Measurements from ENCODE around the gene WDR88.
"Not testable (repeated sequence)": the region's sequence is repeated elsewhere in the genome, so short reads cannot be mapped to it uniquely, and the experiment has no call there.

The WDR88 gene

DNA sequence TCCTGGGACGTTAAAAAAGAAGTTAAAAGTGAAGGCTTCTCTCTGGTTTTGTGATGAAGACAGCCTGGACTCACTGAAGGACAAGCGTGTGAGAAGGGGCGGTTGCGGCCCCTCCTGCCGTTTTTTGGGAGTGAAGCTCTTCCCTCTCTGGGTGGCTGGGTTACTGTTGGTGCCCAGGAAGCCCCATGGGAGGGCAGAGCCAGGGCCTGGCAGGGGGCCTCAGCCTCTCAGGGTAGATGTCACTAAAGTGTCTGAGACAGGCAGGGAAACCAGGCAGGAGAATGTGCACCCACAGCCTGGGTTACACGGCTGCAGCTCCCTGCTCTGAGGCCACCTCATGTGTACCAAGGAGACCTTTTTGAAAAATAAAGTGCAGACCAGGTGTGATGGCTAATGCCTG, 1.5 kb upstream of the WDR88 start:
- DNase-seq: no peak

DNA sequence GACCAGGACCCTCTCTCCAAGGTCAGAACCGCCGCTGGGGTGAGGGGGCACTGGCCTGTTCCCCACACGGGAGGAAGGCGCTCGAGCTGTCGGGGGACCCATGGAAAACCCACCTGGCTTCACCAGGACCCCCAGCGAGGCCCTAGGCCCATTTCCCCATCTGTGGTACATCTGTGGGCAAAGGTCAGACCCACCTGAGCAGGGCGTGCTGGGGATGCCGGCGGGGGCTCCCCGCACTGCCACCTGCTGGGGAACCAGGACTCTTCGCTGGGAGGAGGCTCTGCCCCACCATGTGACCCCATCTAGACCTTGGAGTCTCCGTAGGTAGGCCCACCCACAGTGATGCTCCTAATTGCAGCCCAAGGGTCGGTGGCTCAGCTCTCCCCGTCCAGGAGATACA, 511 bp downstream of the WDR88 start:
- no peak for DNase-seq

DNA sequence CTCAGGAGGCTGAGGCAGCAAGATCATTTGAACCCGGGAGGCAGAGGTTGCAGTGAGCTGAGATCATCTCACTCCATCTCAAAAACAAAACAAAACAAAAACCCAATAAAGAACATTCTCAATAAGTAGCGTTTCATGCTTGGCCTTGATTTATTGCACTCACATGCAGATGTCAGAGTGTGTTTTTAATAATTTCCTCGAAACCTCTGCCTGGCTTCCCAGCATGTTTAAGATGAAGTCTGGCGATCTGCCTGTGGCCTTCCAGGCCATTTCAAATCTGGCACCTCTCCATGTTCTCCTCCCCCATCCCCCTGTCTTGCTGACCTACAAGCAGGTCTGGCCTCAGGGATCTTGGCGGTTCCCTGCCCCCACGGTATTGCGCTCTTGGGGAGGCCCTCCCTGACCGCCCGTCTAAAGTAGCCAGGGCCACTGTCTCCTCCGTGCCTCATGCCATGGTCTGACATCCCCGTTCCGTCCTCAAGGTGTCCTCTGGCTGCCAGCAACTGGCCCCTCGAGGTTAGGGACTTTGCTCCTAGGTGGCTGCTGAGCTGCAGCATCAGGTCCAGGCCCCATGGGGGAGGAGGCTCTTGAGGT, 1.6 kb downstream of the WDR88 start:
- no peak for DNase-seq

DNA sequence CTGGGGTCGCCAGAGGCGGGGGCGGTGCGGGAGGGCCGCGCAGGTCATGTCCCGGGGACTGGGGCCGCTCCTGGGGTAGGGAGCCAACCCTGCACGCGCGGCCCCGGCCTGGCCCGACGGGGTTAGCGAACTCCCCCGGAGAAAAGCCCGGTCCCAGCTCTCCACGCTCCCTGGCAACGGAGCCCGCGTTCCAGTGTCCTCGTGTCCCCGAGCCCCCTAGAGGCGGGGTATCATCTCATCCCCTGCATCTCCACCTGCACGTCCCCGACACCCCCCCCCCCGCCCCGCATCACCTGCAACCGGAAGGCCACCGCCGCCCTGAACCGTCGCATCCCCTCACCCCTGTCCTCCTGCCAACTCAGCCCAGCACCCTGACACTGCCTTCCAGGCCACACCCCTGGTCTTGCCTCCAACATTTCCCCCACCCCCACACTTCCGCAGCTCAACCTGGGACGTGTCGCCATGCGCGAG, 2.7 kb downstream of the WDR88 start:
- DNase-seq: peak in 1 of 2 experiments; percentile 72

DNA sequence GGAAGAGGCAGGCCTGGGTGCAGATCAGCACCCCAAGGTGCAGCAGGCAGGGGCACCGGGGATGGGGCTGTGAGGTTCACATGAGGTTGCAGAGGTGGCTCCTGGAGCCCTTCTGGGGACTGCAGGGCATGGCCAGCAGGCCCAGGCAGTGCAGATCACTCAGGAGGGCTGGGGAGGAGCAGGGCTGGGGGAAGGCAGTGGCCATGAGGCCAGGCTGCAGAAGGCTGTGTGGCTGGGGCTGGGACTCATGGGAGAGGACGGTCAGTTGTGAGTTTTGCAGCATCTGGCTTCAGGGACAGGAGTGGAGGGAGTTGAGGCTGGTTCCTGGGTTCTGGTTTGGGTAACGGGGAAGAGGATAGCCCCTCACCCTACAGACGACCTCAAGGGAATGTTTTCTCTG, 7.3 kb downstream of the WDR88 start:
- DNase-seq: no peak

DNA sequence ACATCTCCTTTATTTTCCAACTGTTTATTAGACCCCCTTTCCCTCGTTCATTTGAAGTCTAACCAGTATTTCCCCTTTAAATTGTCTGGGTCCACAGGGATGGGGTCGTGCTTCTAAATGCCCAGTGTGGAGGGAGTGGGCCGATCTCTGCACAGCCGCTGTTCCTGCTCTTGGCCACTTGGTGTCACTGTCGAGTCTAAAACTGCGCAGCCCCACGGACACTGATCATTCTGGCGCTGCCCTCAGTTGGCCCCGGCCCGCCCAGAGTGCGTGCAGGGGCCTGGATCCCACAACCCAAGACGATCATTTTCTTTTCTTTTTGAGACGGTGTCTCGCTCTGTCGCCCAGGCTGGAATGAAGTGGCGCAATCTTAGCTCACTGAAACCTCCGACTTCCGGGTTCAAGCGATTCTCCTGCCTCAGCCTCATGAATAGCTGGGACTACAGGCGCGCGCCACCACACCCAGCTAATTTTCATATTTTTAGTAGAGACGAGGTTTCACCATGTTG, 12.0 kb downstream of the WDR88 start:
- DNase-seq: peak; percentile 39 to 87

DNA sequence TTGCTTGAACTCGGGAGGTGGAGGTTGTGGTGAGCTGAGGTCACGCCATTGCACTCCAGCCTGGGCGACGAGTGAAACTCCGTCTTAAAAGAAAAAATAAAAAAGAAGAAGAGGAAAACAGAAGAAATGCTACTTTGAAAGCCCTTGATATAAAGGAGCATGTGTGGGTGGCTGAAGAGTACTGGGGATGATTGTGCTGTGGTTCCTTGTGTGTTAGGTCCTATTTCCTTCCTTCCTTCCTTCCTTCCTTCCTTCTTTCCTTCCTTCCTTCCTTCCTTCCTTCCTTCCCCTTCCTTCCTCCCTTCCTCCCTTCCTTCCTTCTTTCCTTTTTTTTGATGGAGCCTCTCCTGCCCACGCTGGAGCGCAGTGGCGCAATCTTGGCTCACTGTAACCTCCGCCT, 14.3 kb downstream of the WDR88 start:
- no peak for DNase-seq

DNA sequence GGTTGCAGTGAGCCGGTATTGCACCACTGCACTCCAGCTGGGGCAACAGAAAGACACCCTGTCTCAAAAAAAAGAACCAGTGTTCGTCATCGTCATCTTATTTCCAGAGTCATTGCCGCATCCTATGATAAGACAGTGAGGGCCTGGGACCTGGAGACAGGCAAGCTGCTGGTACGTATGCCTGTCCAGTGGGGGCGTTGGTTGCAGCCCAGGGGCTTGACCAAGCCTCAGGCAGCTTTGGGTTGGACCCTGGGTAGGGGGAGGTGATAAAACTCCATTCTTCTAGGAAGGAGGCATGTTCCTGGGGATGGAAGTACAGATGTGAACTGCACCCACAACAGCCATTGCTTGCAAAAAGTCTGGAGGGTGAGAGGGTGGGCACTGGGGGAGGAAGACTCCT, 15.6 kb downstream of the WDR88 start:
- no peak for DNase-seq

DNA sequence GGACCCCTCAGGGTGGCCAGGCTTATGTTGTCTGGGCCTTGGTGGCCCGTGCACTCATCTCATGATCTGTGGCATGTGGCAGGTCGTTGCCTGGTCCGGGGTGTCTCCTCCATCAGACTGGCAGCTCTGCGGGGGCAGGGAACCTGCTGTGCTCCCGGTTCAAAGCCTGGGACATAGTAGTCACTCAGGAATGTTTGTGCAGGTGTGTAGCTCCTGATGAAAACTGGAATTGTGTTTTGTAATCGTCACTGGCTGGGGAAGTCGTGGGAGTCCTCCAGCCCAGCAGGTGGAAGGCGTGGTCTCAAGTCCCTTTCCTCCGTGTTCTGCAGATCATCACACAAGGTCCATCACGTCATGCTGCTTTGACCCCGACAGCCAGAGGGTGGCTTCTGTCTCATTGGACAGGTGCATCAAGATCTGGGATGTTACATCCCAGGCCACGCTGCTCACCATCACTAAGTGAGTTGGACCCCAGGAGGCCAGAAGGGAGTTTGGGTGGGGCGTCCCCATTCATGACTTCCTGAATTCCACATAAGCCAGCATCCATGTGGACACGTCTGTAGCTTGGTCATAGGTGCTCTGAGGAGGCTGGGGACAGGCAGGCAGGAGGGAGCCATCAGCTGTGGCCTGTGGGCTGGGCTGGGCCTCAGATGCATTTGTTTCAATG, 19.1 kb downstream of the WDR88 start:
- DNase-seq: no peak

DNA sequence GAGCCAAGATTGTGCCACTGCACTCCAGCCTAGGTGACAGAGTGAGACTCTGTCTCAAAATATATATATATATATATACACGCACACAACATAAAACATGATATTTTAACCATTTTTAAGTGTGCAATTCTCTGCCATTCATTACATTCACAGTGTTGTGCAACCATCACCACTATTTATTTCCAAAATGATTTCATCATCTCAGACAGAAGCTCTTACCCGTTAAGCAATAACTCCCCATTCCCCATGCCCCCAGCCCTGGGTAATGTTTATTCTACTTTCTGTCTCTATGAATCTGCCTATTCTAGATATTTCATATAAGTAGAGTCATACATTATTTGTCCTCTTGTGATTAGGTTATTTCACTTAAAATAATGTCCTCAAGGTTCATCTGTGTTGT, 20.3 kb downstream of the WDR88 start:
- no peak for DNase-seq

DNA sequence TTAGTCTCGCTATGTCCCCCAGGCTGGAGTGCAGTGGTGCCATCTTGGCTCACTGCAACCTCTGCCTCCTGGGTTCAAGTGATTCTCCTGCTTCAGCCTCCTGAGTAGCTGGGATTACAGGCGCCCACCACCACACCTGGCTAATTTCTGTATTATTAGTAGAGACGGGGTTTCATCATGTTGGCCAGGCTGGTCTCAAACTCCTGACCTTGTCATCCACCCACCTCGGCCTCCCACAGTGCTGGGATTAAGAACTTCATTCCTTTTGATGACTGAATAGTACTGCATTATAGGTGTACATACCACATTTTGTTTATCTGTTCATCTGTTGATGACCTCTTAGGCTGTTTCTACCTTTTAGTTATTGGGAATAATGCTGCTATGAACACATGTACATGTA, 20.7 kb downstream of the WDR88 start:
- DNase-seq: not testable (repeated sequence)

DNA sequence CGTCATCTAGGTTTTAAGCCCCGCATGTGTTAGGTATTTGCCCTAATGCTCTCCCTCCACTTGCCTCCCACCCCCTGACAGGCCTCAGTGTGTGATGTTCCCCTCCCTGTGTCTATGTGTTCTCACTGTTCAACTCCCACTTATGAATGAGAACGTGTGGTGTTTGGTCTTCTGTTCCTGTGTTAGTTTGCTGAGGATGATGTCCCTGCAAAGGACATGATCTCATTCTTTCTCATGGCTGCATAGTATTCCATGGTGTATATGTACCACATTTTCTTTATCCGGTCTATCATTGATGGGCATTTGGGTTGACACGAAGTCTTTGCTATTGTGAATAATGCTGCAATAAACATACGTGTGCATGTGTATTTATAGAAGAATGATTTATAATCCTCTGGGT, 22.4 kb downstream of the WDR88 start:
- DNase-seq: not testable (repeated sequence)

DNA sequence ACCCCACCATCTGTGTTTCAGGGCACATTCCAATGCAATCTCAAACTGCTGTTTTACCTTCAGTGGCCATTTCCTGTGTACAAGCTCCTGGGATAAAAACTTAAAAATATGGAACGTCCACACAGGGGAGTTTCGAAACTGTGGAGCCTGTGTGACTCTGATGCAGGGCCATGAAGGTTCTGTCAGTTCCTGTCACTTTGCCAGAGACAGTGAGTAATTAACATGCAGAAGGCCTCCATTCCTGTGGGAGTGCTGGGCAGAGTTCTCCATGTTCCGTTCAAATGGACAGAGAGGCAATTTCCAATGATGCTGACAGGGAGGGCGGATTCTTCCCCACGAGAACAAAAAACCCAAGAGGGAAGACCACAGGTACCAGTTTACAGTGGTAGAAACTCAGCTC, 24.4 kb downstream of the WDR88 start:
- DNase-seq: no peak

DNA sequence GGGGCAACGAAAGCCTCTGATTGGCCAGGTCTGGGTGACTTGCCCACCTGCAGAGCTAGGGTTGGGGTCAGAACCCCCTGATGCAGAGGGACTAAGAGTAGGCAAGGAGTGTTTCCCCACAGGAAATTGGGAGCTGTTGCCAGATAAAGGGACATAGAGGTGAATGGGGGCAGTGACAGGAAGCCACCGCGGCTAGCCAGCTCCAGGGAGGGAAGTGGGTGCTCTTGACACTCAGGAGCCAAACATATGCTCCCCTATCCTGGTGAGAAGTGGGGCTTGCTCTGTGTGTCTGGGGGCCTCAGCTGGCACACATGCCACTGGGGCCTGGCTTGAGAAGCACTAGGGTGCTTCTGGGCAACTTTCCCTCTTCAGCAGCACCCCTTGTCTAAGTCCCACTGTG, 26.0 kb downstream of the WDR88 start:
- DNase-seq: no peak

DNA sequence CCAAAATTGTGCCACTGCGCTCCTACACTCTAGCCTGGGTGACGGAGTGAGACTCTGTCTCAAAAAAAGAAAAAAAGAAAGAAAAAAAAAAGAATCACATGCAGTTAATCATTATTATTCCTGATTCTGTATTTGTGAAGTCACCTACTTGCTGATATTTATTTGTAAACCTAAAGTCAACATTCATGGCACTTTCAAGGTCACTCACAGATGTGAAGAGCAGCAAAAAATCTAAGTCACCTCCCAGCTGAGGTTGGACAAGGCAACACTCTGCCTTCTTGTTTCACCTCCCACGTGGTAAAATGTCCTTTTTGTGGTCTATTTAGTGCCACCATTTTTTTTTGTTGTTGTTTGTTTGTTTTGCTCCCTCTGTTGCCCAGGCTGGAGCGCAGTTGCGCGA, 26.5 kb downstream of the WDR88 start:
- DNase-seq: no peak

DNA sequence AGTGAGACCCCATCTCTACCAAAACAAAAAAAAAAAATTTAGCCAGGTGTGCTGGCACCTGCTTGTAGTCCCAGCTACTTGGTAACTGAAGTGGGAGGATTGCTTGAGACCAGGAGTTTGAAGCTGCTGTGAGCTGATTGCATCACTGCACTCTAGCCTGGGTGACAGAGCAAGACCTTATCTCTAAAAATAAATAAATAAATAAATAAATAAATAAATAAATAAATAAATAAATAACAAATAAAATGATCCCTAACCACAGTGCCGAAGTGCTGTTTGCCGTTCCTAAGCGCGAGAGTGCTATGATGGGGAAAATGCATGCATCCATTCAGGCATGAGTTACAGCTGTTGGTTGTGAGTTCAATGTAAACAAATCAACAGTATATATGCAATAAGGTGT, 27.2 kb downstream of the WDR88 start:
- DNase-seq: no peak

DNA sequence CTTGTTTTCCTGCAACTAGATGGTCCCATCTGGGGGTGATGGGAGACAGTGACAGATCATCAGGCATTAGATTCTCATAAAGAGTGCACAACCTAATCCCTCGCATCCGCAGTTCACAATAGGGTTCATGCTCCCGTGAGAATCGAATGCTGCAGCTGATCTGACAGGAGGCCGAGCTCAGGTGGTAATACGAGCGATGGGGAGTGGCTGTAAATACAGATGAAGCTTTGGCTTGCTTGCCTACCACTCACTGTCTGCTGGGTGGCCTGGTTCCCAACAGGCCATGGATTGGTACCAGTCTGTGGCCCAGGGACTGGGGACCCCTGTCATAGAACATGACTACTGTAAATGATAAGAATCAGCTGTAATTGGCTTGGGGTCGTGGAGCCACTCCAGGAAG, 28.0 kb downstream of the WDR88 start:
- no peak for DNase-seq

DNA sequence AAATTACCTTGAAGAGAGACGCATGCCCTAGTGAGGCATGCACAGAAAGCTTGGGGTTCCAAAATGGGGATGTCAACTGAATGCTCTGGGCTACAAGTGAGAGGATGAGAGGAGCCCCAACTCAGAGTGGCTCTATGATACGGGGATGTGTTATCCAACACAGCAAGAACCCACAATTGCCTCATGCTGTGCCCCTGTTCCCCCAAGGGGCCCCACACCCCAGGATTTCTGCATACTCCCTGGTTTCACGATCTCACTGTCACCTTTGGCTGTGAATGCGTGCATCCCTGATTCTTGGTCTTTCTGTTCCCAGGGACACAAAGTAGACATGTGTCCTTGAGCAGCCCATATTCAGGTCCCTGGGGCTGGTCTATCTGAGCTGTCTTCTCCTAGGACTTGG, 29.3 kb downstream of the WDR88 start:
- no peak for DNase-seq

DNA sequence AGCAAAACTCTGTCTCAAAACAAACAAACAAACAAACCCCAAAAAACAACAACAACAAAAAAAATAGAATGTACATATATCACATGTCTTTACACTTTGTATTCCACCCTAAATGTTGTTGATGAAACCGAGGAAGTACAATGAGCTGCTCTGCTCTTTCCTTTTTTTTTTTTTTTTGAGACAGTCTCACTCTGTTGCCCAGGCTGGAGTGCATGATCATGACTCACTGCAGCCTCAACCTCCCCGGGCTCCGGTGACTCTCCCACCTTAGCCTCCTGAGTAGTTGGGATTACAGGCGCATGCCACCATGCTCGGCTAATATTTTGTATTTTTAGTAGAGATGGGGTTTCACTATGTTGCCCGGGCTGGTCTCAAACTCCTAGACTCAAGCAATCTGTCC, 31.6 kb downstream of the WDR88 start:
- DNase-seq: no peak

DNA sequence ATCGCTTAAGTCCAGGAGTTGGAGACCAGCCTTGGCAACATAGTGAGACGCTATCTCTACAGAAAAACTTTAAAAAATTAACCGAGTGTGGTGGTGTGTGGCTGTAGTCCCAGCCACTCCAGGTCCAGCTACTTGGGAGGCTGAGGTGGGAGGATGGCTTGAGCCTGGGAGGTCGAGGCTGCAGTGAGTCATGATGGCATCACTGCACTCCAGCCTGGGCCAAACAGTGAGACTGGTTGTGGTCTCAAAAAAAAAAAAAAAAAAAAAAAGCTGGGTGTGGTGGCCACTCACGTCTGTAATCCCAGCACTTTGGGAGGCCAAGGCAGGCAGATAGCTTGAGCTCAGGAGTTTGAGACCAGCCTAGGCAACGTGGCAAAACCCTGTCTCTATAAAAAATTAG, 34.1 kb downstream of the WDR88 start:
- DNase-seq: not testable (repeated sequence)

DNA sequence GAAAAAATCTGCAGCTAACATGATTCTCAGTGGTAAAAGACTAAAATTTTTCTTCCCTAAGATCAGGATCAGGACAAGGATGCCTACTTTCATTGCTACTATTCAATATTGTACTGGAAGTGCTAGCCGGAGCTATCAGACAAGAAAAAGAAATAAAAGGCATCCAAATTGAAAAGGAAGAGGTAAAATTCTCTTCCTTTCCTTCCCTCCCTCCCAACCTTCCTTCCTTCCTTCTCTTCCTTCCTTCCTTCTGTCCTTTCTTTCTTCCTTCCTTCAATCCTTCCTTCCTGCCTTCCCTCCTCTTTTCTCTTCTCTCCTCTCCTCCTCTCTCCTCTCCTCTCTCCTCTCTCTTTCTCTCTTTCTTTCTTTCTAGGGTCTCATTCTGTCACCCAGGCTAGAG, 35.5 kb downstream of the WDR88 start:
- no peak for DNase-seq

DNA sequence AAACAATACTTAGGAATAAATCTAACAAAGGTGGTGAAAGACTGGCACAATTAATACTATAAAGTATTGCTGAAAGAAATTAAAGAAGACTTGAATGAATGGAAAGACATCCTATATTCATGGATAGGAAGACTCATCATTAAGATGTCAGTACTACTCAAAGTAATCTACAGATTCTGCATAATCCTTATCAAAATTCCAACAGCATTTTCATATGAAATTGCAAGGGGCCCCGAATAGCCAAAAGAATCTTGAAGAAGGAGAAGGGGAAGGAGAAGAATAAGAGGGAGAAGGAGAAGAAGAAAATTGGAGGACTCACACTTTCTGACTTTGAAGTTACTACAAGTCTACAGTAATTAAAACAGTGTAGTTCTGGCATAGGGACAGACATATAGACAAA, 36.6 kb downstream of the WDR88 start:
- DNase-seq: no peak

DNA sequence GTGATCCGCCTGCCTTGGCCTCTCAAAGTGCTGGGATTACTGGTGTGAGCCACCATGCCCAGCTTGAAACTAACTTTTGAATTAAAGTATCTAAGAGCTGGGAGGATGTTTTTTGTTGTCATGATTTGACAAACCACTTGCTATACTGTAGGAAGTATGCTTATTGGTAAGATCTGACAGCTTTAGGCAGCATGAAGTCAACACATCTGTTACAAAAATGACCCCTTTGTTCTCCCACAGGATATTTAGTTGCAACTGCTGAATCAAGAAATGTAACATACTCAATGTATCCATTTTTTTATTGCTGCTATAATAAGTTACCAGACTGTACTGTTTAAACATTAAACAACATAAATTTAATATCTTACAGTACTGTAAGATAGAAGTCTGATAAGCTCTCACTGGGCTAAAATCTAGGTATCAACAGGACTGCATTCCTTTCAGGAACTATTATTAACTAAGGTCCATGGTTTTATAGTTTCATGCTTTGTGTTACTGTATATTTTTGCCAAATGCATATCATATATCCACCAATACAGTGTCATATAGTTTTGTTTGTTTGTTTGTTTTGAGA, 39.4 kb downstream of the WDR88 start:
- DNase-seq: no peak

DNA sequence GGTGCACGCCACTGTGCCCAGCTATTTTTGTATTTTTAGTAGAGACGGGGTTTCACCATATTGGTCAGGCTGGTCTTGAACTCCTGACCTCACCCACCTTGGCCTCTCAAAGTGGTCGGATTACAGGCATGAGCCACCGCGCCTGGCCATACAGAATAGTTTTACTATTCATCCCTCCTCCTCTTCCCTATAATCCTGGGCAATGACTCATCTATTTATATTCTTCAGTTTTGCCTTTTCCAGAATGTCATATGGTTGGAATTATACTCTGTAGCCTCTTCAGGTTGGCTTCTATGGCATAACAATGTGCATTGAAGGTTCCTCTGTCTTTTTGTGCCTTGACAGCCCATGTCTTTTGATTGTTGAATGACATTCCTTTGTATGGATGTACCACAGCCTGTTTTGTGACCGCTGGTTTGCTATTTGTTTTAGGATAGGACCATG, 40.0 kb downstream of the WDR88 start:
- no peak for DNase-seq

DNA sequence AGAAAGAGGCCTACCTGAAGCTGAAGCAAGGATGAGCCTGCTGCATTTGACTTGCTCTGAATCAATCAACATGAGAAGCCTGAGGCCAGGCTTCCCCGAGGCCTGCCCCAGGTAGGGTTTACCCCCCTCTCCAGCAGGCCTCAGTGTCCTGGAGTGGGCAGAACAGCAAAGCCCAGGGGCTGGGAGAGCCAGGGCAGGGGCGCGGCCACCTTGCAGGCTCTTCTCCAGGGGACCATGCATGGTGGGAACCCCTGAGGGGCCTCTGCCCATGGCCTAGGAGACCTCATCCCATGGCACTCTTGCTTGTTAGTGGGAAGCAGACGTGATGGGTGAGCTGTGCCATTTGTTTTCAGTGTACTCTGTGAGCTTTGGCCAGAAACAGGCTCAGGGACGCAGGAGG, 42.3 kb downstream of the WDR88 start:
- DNase-seq: no peak

Data from NCI-H526 (cell line).